Stimulated activated CD4-positive, alpha-beta T cell treated with anti-CD3 and anti-CD28 coated beads, Interleukin-12 subunit alpha, Interleukin-12 subunit beta, amount 100 ng/mL, for 48 hours (primary cell): Measurements from ENCODE around the gene MCAT.

ENCODE experiments used
- DNase-seq, 3 donors: peaks; one replicate each; pipeline ENCODE4 v3.0.0-alpha.2; 2020; ENCODE audit warnings: low read depth in 2 of 3, low spot score in 1 of 3

The MCAT gene

GRCh38 chr22:43173566-43173965 lies 30.4 kb upstream of the MCAT start:
- DNase-seq, result no peak

DNA sequence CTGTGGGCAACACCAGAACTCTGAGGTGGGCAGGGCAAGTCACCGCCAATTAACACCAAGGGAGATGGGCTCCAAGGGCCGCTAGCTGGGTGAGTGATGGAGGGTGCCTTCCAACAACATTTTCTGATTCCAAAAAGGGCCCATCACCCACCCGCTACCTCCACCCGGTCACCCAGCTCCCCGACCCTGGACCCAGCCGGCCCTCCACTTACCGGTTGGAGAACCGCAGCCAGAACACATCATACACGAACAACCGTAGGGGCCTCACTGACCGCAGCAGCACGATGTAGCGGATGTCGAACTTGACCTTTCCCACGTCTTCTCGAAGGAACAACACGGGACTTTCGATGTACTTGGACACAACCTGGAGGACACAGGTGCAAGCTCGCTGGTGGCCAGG lies 29.0 kb upstream of the MCAT start:
- no peak for DNase-seq

DNA sequence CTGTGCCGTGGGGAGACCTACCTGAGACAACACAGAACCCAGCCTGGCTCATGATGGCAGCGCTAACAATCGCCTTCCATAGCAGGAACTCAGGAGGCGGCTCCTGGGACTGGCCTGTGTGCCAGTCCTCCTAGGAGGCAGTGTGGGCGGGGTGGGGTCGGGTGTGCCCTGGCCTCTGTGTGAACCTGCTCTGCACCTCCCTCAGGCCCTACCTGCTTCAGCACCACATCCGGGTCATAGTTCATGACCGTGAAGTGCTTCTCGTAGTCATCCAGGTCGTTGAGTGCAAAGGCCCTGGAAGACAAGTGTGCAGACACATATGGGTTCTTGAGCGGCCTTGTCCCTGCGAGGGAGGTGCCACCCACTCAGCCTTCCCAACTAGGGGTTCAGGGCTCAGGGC lies 28.4 kb upstream of the MCAT start:
- no peak for DNase-seq

- no peak for DNase-seq
Measured at GRCh38 chr22:43171019-43171491, 27.9 kb upstream of the MCAT start.

DNA sequence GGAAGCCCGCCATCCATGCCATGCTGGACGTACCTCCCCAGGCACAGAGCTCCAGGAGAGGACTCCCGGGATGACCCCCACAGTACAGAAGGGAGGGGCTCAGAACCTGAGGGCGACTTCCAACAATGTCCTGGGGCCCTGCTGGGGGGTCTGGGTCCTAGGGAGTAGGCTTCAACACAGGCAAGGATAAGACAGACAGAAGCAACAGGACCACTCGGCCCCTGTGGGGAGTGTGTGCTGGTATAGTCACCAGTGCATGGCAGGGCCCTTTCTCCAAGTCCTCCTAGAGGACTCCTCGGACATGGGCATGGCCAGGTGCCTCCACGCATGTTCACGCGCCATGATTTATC lies 26.9 kb upstream of the MCAT start:
- DNase-seq, result no peak

GRCh38 chr22:43169310-43170130 lies 26.3 kb upstream of the MCAT start:
- no peak for DNase-seq

GRCh38 chr22:43168471-43169309 lies 25.5 kb upstream of the MCAT start:
- DNase-seq, result no peak

DNA sequence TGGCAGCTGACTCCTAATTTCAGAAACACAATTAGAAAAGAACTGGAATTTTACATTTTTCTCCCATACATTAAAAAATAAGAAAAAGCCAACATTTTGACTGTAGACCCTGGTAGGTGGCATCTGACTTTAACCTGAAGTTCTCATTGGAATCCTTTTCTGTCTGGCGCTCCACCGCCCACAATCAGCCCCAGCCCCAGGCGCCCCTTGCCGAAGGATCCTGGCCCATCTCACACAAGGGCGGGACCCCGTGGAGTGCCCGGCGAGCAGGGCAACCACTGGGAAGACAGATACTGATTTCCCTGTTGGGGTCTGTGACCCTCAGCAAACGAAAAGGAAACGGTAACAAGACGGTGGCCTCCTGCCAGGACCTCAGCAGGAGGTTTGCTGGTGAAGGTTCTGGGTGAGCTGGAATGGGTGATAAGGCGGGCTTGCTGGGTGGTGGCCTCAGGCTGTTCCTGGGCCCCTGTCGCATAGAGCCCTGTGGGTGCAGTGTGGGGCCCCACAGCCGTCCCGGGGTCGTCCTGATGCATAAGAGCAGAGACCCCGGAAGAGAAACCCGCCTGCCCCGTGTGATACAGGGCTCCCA lies 23.9 kb upstream of the MCAT start:
- no peak for DNase-seq

GRCh38 chr22:43166132-43166930 lies 23.1 kb upstream of the MCAT start:
- no peak for DNase-seq

GRCh38 chr22:43164636-43165035 lies 21.4 kb upstream of the MCAT start:
- no peak for DNase-seq

DNA sequence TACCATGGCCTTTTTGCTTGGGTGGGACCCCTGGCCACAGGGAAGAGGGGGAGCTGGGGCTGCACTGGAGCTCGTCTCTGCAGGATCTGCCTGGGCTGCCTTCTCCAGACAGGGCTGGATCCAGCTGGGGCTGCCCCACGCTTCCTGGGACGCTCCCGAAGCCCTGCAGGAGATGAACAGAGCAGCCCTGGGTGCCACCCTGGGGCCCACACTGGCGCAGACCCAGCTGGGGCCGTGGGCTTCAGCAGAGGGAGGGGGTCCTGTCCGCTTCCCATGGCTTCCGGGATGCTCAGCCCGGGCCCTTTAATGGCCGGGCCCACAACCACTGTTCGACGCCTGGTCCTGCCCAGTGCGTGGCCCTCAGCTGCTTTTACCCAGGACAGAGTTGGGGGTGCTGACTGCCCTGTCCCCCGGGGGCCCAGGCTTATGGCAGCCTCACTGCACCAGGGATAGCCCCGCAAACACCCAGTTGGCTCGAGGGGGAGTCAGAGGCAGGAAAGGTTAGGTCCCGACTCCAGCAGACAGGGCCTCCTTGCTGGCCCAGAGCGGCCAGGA lies 20.1 kb upstream of the MCAT start:
- no peak for DNase-seq

DNA sequence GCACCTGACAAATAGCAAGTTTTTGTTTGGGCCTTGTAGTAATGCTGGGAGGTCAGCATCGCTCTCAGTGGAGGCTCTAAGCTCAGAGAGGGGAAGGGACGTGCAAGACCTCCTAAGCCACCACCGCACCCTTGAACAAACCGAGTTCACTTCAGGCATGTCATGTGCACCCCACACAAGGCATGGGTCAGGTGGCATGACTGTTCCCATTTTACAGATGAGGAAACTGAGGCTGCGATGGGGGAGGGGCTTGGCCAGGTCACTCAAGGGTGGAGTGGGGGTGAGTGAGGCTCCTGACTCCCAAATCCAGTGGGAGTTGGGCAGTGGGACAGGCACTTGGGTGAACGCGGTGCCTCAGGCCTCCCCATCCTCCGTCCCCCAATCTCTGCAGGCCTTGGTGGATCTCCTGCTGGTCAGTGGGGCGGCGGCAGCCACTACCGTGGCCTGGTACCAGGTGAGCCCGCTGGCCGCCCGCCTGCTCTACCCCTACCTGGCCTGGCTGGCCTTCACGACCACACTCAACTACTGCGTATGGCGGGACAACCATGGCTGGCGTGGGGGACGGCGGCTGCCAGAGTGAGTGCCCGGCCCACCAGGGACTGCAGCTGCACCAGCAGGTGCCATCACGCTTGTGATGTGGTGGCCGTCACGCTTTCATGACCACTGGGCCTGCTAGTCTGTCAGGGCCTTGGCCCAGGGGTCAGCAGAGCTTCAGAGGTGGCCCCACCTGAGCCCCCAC lies 19.4 kb upstream of the MCAT start:
- no peak for DNase-seq

- no peak for DNase-seq
Measured at GRCh38 chr22:43160497-43161126, 17.4 kb upstream of the MCAT start.

- no peak for DNase-seq
Measured at GRCh38 chr22:43159484-43160178, 16.4 kb upstream of the MCAT start.

DNA sequence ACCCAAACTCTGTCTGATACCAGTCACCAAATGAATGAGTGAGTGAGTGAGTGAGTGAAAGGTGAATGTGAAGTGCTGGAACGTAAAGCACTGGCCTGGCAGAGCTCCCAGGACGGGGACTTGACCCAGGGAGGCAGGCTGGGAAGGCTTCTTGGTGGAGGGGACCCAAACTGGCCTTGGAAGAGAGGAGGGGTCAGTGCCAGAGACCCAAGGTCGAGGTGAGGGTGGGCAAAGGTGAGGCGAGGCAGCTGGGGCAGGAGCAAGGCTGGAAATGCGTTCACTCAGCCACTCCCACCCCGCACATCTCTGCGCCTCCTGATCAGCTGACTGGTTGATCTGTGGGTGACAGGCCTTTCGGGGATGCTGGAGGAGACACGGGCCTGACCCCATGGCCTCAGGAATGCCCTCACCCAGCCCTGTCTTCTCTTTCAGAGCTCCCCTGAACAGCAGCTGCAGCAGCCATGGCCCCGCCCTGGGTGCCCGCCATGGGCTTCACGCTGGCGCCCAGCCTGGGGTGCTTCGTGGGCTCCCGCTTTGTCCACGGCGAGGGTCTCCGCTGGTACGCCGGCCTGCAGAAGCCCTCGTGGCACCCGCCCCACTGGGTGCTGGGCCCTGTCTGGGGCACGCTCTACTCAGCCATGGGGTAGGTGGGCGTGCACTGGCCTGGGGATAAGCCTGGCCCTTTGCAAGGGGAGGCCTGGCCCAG lies 15.7 kb upstream of the MCAT start:
- no peak for DNase-seq

DNA sequence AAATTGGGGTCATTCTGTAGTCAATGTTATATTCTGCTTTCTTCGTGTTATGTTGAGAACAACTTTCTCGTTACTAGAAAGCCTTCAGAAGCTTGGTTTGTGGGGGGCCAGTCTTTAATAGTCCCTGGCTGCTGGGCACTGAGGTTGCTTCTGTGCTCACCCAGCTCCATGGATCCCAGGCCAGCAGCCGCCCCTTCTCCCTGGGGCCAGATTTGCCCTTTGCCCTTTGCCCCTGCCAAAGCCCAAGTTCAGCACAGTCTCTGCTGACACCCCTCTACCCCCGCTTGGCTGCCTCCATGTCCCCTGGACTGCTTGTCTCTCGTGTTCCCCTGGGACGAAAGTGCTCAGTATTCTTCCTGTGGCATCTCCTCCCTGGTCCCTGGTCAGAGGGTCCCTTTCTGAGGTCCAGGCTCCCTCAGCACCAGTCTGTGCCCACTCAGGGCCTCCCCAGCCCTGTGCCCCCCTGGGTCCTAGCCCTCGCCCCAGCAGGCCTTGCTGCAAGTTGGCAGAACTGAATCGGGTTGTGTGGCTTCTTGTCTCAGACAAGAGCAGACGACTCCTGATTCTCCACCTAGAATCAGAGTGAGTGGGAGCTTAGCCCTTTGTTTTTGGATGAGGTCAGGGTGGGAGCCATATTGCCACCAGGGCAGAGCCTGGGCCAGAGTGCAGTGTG lies 14.8 kb upstream of the MCAT start:
- no peak for DNase-seq

DNA sequence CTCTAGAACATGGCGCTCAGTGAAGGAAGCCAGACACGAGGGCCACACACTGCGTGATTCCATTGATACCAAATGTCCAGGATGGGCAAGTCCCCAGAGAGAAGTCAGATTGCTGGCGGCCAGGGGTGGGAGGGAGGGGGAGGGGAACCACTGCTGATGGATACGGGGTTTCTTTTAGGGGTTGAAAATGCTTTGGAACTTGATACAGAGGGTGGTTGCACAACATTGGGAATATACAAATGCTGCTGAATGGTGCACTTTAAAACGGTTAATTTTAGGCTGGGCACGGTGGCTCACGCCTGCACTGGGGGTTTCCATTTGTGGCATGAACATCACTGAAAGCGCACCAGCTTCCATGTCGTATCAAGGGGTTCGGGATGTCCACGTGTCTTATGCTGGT lies 13.2 kb upstream of the MCAT start:
- DNase-seq, result no peak

GRCh38 chr22:43155789-43156188 lies 12.6 kb upstream of the MCAT start:
- DNase-seq, result no peak
